H1 (cell line): Measurements from ENCODE around the gene CCL28. TPM values are rescaled to one million over a fixed set of nuclear protein-coding genes. Genes with fewer than 3 reads are reported as not detected.

ENCODE experiments used
- CTCF ChIA-PET: fragments of 300-600 bp; sonication (Branson Sonifier 250); formaldehyde crosslinking; loops from one replicate; lab custom pipeline; 2021; ENCODE audit not compliant: partially characterized antibody; lab: Charles Lee
- POLR2A ChIA-PET: fragments of 300-600 bp; sonication (Branson Sonifier 250); formaldehyde crosslinking; loops from one replicate; lab custom pipeline; 2021; ENCODE audit warnings: inconsistent platforms; ENCODE audit not compliant: partially characterized antibody; lab: Charles Lee
- DNase-seq, 2 experiments: peaks; one replicate each; pipeline versions ENCODE4 v3.0.0 to v3.0.0-alpha.2; 2010 to 2022; ENCODE audit warnings: low spot score in 2 of 2, low read depth in 1 of 2, mixed read lengths in 1 of 2
- FAIRE-seq: peaks from 2 replicates; lab custom pipeline; 2011; peaks lifted over from hg19 to GRCh38; lab: Jason Lieb, UNC
- H2AFZ ChIP-seq: 2 replicates; pipeline ENCODE4 v1.8.1; 2012; ENCODE audit warnings: low read length, inconsistent platforms
- H2AK5ac ChIP-seq: 2 replicates; pipeline ENCODE4 v1.6.1; 2013; ENCODE audit warnings: low read depth, low read length
- H2BK120ac ChIP-seq: replicated peaks from 2 replicates; pipeline ENCODE3; 2013; ENCODE audit warnings: low read depth, low read length, inconsistent platforms
- H2BK12ac ChIP-seq: 2 replicates; pipeline ENCODE4 v1.6.1; 2013; ENCODE audit warnings: low read depth, low read length
- H2BK15ac ChIP-seq: 2 replicates; pipeline ENCODE4 v1.6.1; 2013; ENCODE audit warnings: low read length
- H2BK20ac ChIP-seq: 2 replicates; pipeline ENCODE4 v1.6.1; 2013; ENCODE audit warnings: low read length
- H2BK5ac ChIP-seq: 2 replicates; pipeline ENCODE4 v1.6.1; 2013; ENCODE audit warnings: low read depth, low read length
- H3K14ac ChIP-seq: 2 replicates; pipeline ENCODE4 v1.6.1; 2013; ENCODE audit warnings: inconsistent platforms; ENCODE audit not compliant: insufficient read length
- H3K18ac ChIP-seq: 2 replicates; pipeline ENCODE4 v1.6.1; 2013; ENCODE audit warnings: low read length; ENCODE audit errors: extremely low read depth
- H3K23ac ChIP-seq: 2 replicates; pipeline ENCODE4 v1.6.1; 2013; ENCODE audit warnings: inconsistent platforms; ENCODE audit not compliant: insufficient read length
- H3K23me2 ChIP-seq: 2 replicates; pipeline ENCODE4 v1.6.1; 2013; ENCODE audit warnings: low read depth, low read length
- H3K27ac ChIP-seq: 2 replicates; pipeline ENCODE4 v1.6.1; 2011; ENCODE audit warnings: low read depth, low read length, inconsistent platforms
- H3K27me3 ChIP-seq, 4 experiments: replicated peaks in 1 of 4; 1 replicate in 1 of 4; 2 replicates in 3 of 4; pipeline versions ENCODE4 v1.6.1 to v1.8.1; 2011 to 2013; ENCODE audit warnings: low read length in 3 of 4, mild to moderate bottlenecking in 3 of 4, inconsistent platforms in 2 of 4, mixed read lengths in 2 of 4, moderate library complexity in 1 of 4; ENCODE audit not compliant: control insufficient read depth in 3 of 4, insufficient read depth in 3 of 4; ENCODE audit errors: extremely low read depth in 1 of 4
- H3K36me3 ChIP-seq, 4 experiments: 2 replicates each; pipeline versions ENCODE4 v1.6.1 to v1.8.1; 2011 to 2013; ENCODE audit warnings: mild to moderate bottlenecking in 4 of 4, low read length in 3 of 4, moderate library complexity in 2 of 4, control low read depth in 1 of 4, inconsistent platforms in 1 of 4; ENCODE audit not compliant: insufficient read depth in 4 of 4, control insufficient read depth in 2 of 4
- H3K4ac ChIP-seq: replicated peaks from 2 replicates; pipeline ENCODE3; 2013; ENCODE audit warnings: low read length, low read depth, mixed read lengths, inconsistent platforms; ENCODE audit not compliant: insufficient read length
- H3K4me1 ChIP-seq, 4 experiments: replicated peaks in 1 of 4; 1 replicate in 1 of 4; 2 replicates in 3 of 4; pipeline versions ENCODE4 v1.6.1 to v1.8.1; 2011 to 2013; ENCODE audit warnings: low read length in 3 of 4, inconsistent platforms in 2 of 4, mixed read lengths in 1 of 4; ENCODE audit not compliant: insufficient read depth in 4 of 4, control insufficient read depth in 3 of 4
- H3K4me2 ChIP-seq, 2 experiments: 2 replicates each; pipeline versions ENCODE4 v1.6.1 to v1.8.1; 2011 to 2013; ENCODE audit warnings: low read depth in 2 of 2, low read length in 2 of 2, control low read depth in 1 of 2, inconsistent platforms in 1 of 2, mild to moderate bottlenecking in 1 of 2; ENCODE audit not compliant: insufficient read depth in 1 of 2
- H3K4me3 ChIP-seq, 4 experiments: fragments of 200-600, 300-600 bp in 1 of 4; sonication (generic), shearing (Covaris generic), sonication (Bioruptor Twin) in 1 of 4; 2 replicates each; pipeline versions ENCODE4 v1.5.1 to v1.8.1; 2011 to 2016; ENCODE audit warnings: low read length in 4 of 4, low read depth in 3 of 4, control low read depth in 2 of 4, inconsistent platforms in 2 of 4, mild to moderate bottlenecking in 2 of 4, mixed read lengths in 1 of 4, moderate library complexity in 1 of 4; ENCODE audit not compliant: insufficient read depth in 2 of 4; ENCODE audit errors: extremely low read depth in 1 of 4
- H3K56ac ChIP-seq: replicated peaks from 2 replicates; pipeline ENCODE3; 2013; ENCODE audit warnings: low read depth, mild to moderate bottlenecking, mixed read lengths, low read length, inconsistent platforms; ENCODE audit not compliant: insufficient read length
- H3K79me1 ChIP-seq: 2 replicates; pipeline ENCODE4 v1.6.1; 2013; ENCODE audit warnings: low read depth, low read length, control low read depth
- H3K79me2 ChIP-seq, 2 experiments: 2 replicates each; pipeline versions ENCODE4 v1.6.1 to v1.8.1; 2012 to 2013; ENCODE audit warnings: low read length in 2 of 2, mild to moderate bottlenecking in 2 of 2, inconsistent platforms in 1 of 2; ENCODE audit not compliant: insufficient read depth in 2 of 2, control insufficient read depth in 1 of 2
- H3K9ac ChIP-seq, 4 experiments: replicated peaks in 1 of 4; 1 replicate in 1 of 4; 2 replicates in 3 of 4; pipeline versions ENCODE4 v1.6.1 to v1.8.1; 2011 to 2013; ENCODE audit warnings: low read depth in 3 of 4, low read length in 3 of 4, control low read depth in 2 of 4, mild to moderate bottlenecking in 2 of 4, moderate library complexity in 2 of 4, inconsistent platforms in 1 of 4; ENCODE audit errors: extremely low read depth in 1 of 4
- H3K9me3 ChIP-seq, 2 experiments: 2 replicates each; pipeline versions ENCODE4 v1.6.1 to v1.8.1; 2012 to 2013; ENCODE audit warnings: mild to moderate bottlenecking in 2 of 2, moderate library complexity in 2 of 2, control low read depth in 1 of 2, inconsistent platforms in 1 of 2, low read depth in 1 of 2, low read length in 1 of 2, mixed read lengths in 1 of 2; ENCODE audit not compliant: insufficient read depth in 2 of 2
- H4K20me1 ChIP-seq, 2 experiments: replicated peaks in 1 of 2; 2 replicates each; pipeline versions ENCODE3 to v1.8.1; 2011 to 2013; ENCODE audit warnings: inconsistent platforms in 2 of 2, low read length in 2 of 2, mild to moderate bottlenecking in 1 of 2; ENCODE audit not compliant: insufficient read depth in 2 of 2, control insufficient read depth in 1 of 2
- H4K5ac ChIP-seq: 2 replicates; pipeline ENCODE4 v1.6.1; 2013; ENCODE audit warnings: low read length, low read depth, mixed read lengths, inconsistent platforms; ENCODE audit not compliant: insufficient read length
- H4K8ac ChIP-seq: 2 replicates; pipeline ENCODE4 v1.8.0; 2013; ENCODE audit warnings: mild to moderate bottlenecking, moderate library complexity, low read length, inconsistent platforms; ENCODE audit not compliant: insufficient read depth; ENCODE audit errors: extremely low read depth
- H4K91ac ChIP-seq: replicated peaks from 2 replicates; pipeline ENCODE3; 2013; ENCODE audit warnings: low read length, mixed read lengths, inconsistent platforms; ENCODE audit not compliant: insufficient read length
- CTBP2 ChIP-seq: IDR thresholded peaks from 2 replicates; pipeline ENCODE4 v1.7.0; 2011; ENCODE audit warnings: borderline replicate concordance, mild to moderate bottlenecking, moderate library complexity, mixed read lengths, low read length; ENCODE audit not compliant: insufficient read depth, insufficient read length
- CTCF ChIP-seq, 3 experiments: IDR thresholded peaks; 1 replicate in 2 of 3; 2 replicates in 1 of 3; pipeline versions ENCODE4 v1.5.1 to v1.6.1; 2011; ENCODE audit warnings: low read length in 3 of 3, mild to moderate bottlenecking in 3 of 3, inconsistent platforms in 2 of 3, low read depth in 1 of 3, moderate library complexity in 1 of 3; ENCODE audit not compliant: insufficient read depth in 1 of 3; ENCODE audit errors: control extremely low read depth in 1 of 3
- E2F6 ChIP-seq: IDR thresholded peaks from 2 replicates; pipeline ENCODE4 v1.6.1; 2012; ENCODE audit warnings: inconsistent platforms
- NRF1 ChIP-seq: IDR thresholded peaks from 2 replicates; pipeline ENCODE4 v1.6.1; 2011; ENCODE audit warnings: mild to moderate bottlenecking, low read depth, low read length, improper control_type of control experiment
- WGBS, 2 experiments: shearing (Covaris generic) in 1 of 2; methylation state at CpG; one replicate each; pipeline versions ENCODE4 v1.1.6 to v1.1.7; 2013 to 2015; ENCODE audit warnings: low lambda C conversion rate in 2 of 2, mixed read lengths in 2 of 2, inconsistent platforms in 1 of 2, low coverage in 1 of 2, missing lambda C conversion rate in 1 of 2; ENCODE audit not compliant: insufficient replicate concordance in 2 of 2, insufficient coverage in 1 of 2, insufficient read length in 1 of 2; ENCODE audit errors: extremely low coverage in 1 of 2, missing lambda C conversion rate in 1 of 2; 5-methylcytosine and 5-hydroxymethylcytosine counted together
- polyA plus RNA-seq, 7 experiments: library from polyadenylated mRNA; depleted of rRNA in 3 of 7; stranded (reverse) in 5 of 7; unstranded in 2 of 7; fragments of >200 nt in 5 of 7; fragments of 200-250 nt in 2 of 7; gene quantifications; 1 replicate in 5 of 7; 2 replicates in 1 of 7; 4 replicates in 1 of 7; pipeline versions ENCODE4 v1.2.1 to v1.2.3, GENCODE V29; 2011 to 2013; ENCODE audit warnings: missing spikeins in 2 of 7, mixed read lengths in 2 of 7
- total RNA-seq: library from RNA; stranded (reverse); fragmentation: NEBNext Ultra II Directional; extraction: Animal tissue kit (Norgen Biotek cat#: 25700); gene quantifications from 2 replicates; pipeline ENCODE4 v1.2.1, GENCODE V29; 2021

CCL28 gene
- total and polyA plus RNA-seq, 2 of the 8 experiments (the other 6 are each of a cell fraction or from before 2014, with no cell fraction given) = 0.95 TPM; not detected in 1

- POLR2A ChIA-PET = no interaction called here
- no peak for FAIRE-seq
These were observed 15.1 kb upstream of the CCL28 start for GRCh38 chr5:43427306-43427705.

More at GRCh38 chr5:43427306-43427705, 15.1 kb upstream of the CCL28 start:
- Histone ChIP-seq H3K23me2 (no peaks in the 10 kb centered on the region), H3K9me3 (peaks cover 0 to 2% of the 10 kb centered on the region in 2 experiments; a peak in 1 of 4 replicates), H3K4ac (no peak overlapping the region), H2BK120ac (no peak overlapping the region), H4K5ac (no peak overlapping the region), H3K56ac (no peak overlapping the region), H3K23ac (no peak overlapping the region), H2BK5ac (no peak overlapping the region), H2AFZ (no peak overlapping the region), H3K27me3 (no peaks in the 10 kb centered on the region), H3K4me1 (no peaks in the 10 kb centered on the region)
- no peak for TF ChIP-seq CTBP2
- no peak for TF ChIP-seq NRF1
- TF ChIP-seq E2F6 = no peak
- no peak for TF ChIP-seq CTCF (IDR thresholded peaks at IDR 0.05; ENCODE audit: control extremely low read depth in 1 of 3, insufficient read depth in 1 of 3, low read depth in 1 of 3, low read length in 3 of 3)
- TF ChIP-seq, all 59 proteins: peak for 0
- Histone ChIP-seq H3K36me3 (no peaks in the 10 kb centered on the region; a peak in 2 of 8 replicates), H4K20me1 (no peaks in the 10 kb centered on the region), H3K18ac (no peak overlapping the region), H4K8ac (no peak overlapping the region), H3K14ac (no peak overlapping the region), H3K9ac (no peak overlapping the region), H2BK15ac (no peak overlapping the region), H3K4me3 (no peak overlapping the region), H4K91ac (no peak overlapping the region), H3K79me2 (no peaks in the 10 kb centered on the region), H3K27ac (no peak overlapping the region), H2BK12ac (no peak overlapping the region), H3K79me1 (no peaks in the 10 kb centered on the region), H3K4me2 (no peak overlapping the region), H2BK20ac (no peak overlapping the region), H2AK5ac (no peak overlapping the region)
- whole genome bisulfite sequencing, 2 experiments = 89% methylated on average over 4 of the region's 4 CpGs; no CpG with 5 or more reads in 1 of the 2 experiments
- no peak for DNase-seq
- CTCF ChIA-PET = no interaction called here
